ENCODE results near the gene ZNF674. TPM values are rescaled to one million over a fixed set of nuclear protein-coding genes. Genes with fewer than 3 reads are reported as not detected.

Gene ZNF674
- 5.4 and 9.8 TPM in 2 replicates for total RNA-seq (2014; rRNA removed; shearing (Covaris generic))
- total RNA-seq (2022), result 3.6 and 5.5 TPM in 2 replicates
- percentile 48 among the genes with signal in this experiment for Bru-seq, nascent RNA
- BruChase-seq, experiment 1, labeled RNA remaining after a 6-hour chase, result percentile 52 among the genes with signal in this experiment
- percentile 49 among the genes with signal in this experiment for BruChase-seq, experiment 2, labeled RNA remaining after a 2-hour chase
- long read RNA-seq, partial matches to known transcripts, result 0 of 1 reads
- long read RNA-seq, other reads (novel, unspliced or antisense), result 1 of 1 reads

- peak; percentile 94 for DNase-seq (ENCODE audit: low spot score)
- TF ChIP-seq EZH2phosphoT487 (IDR thresholded peaks at IDR 0.05; ENCODE audit: borderline replicate concordance, low read depth, low read length), result no peak
- TF ChIP-seq, protein P1, sequence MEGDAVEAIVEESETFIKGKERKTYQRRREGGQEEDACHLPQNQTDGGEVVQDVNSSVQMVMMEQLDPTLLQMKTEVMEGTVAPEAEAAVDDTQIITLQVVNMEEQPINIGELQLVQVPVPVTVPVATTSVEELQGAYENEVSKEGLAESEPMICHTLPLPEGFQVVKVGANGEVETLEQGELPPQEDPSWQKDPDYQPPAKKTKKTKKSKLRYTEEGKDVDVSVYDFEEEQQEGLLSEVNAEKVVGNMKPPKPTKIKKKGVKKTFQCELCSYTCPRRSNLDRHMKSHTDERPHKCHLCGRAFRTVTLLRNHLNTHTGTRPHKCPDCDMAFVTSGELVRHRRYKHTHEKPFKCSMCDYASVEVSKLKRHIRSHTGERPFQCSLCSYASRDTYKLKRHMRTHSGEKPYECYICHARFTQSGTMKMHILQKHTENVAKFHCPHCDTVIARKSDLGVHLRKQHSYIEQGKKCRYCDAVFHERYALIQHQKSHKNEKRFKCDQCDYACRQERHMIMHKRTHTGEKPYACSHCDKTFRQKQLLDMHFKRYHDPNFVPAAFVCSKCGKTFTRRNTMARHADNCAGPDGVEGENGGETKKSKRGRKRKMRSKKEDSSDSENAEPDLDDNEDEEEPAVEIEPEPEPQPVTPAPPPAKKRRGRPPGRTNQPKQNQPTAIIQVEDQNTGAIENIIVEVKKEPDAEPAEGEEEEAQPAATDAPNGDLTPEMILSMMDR (conservative IDR thresholded peaks at IDR 0.05; ENCODE audit: low read length), result peak; percentile 55
- peak within 1 kb of the TSS; percentile 100 for H3K4me3 ChIP-seq (ENCODE audit: low read depth, low read length, poor library complexity, severe bottlenecking)
- H4K20me1 ChIP-seq (ENCODE audit: insufficient read depth, low read length), result no peaks in the 10 kb centered on the region; the same call in 1 of the 2 replicates
- peaks cover 26% of the 10 kb centered on the region for H3K79me2 ChIP-seq (ENCODE audit: insufficient read depth, low read depth, low read length)
- H3K4me2 ChIP-seq (ENCODE audit: low read length), result peak within 1 kb of the TSS; percentile 97
- no peaks in the 10 kb centered on the region for H3K9me3 ChIP-seq (ENCODE audit: low read length)
- no TSS peak for BruUV-seq (replicated peaks)
- peaks cover 18% of the 10 kb centered on the region for H3K4me1 ChIP-seq (ENCODE audit: insufficient read depth, low read length, poor library complexity, severe bottlenecking)
- POLR2A ChIA-PET, result no interaction called here
- peak within 1 kb of the TSS; percentile 47 for H3K27ac ChIP-seq (ENCODE audit: low read depth, low read length, poor library complexity, severe bottlenecking)
- CTCF ChIA-PET (ENCODE audit: unreplicated experiment), result no interaction called here
- H3K36me3 ChIP-seq (ENCODE audit: insufficient read depth, low read length), result peaks cover 16% of the 10 kb centered on the region
- no peaks in the 10 kb centered on the region for H3K9me2 ChIP-seq (ENCODE audit: insufficient read depth, low read length)
- intact Hi-C loops (cut with micrococcal nuclease; ENCODE audit: unreplicated experiment), result no loop called here
- peak within 1 kb of the TSS; percentile 92 for H2AFZ ChIP-seq (ENCODE audit: low read length)
These were observed at the start of gene ZNF674 for GRCh38 chrX:46545111-46546005. ZNF674 (minus strand) TSS chrX:46545421; CDS start chrX:46542087, 3,334 bp downstream.

- CTCF ChIA-PET (ENCODE audit: unreplicated experiment), result no interaction called here
- Histone ChIP-seq H3K36me3 (ENCODE audit: insufficient read depth, low read length) (no peaks in the 10 kb centered on the region), H3K9me2 (ENCODE audit: insufficient read depth, low read length) (no peaks in the 10 kb centered on the region), H3K4me3 (ENCODE audit: low read depth, low read length, poor library complexity, severe bottlenecking) (no peak overlapping the region), H3K27ac (ENCODE audit: low read depth, low read length, poor library complexity, severe bottlenecking) (no peak overlapping the region), H4K20me1 (ENCODE audit: insufficient read depth, low read length) (no peaks in the 10 kb centered on the region), H3K4me1 (ENCODE audit: insufficient read depth, low read length, poor library complexity, severe bottlenecking) (peaks cover 28% of the 10 kb centered on the region), H2AFZ (ENCODE audit: low read length) (no peak overlapping the region), H3K9me3 (ENCODE audit: low read length) (no peaks in the 10 kb centered on the region), H3K4me2 (ENCODE audit: low read length) (no peak overlapping the region), H3K79me2 (ENCODE audit: insufficient read depth, low read depth, low read length) (no peaks in the 10 kb centered on the region; the same call in 1 of the 2 replicates)
- intact Hi-C loops (cut with micrococcal nuclease; ENCODE audit: unreplicated experiment), result no loop called here
- no TSS peak for BruUV-seq (replicated peaks)
- POLR2A ChIA-PET, result interaction anchor here (1.5 kb wide), 1 partner anchor 12 kb away, joined by 7 read pairs; no protein-coding TSS in a partner anchor
- DNase-seq (ENCODE audit: low spot score), result no peak
- TF ChIP-seq EZH2phosphoT487 (IDR thresholded peaks at IDR 0.05; ENCODE audit: borderline replicate concordance, low read depth, low read length), result no peak
- TF ChIP-seq, protein P1 (conservative IDR thresholded peaks at IDR 0.05; ENCODE audit: low read length), result no peak
These were observed 44.9 kb upstream of the ZNF674 start for GRCh38 chrX:46589977-46590723.

All from OCI-LY7 (cell line).